ENCODE measurements around the gene STAT2. TPM values are rescaled to one million over a fixed set of nuclear protein-coding genes. Genes with fewer than 3 reads are reported as not detected.

Gene STAT2
- total RNA-seq, 3 donors from 2014 or later (not counting 1 experiment from before 2014, with no cell fraction given): 140 to 157 (median 143) TPM

GRCh38 chr12:56387152-56387736, 27.3 kb upstream of the STAT2 start:
- ATAC-seq (no peak), DNase-seq (no peak)
- no peaks in the 10 kb centered on the region for H3K36me3 Mint-ChIP-seq
- Histone ChIP-seq H3K36me3 (ENCODE audit: control insufficient read depth, insufficient read depth, low read length) (no peaks in the 10 kb centered on the region), H3K4me1 (ENCODE audit: control insufficient read depth, insufficient read depth, low read length) (no peaks in the 10 kb centered on the region), H3K4me3 (ENCODE audit: low read length) (no peak overlapping the region), H3K27me3 (ENCODE audit: control insufficient read depth, insufficient read depth, low read length) (no peaks in the 10 kb centered on the region), H3K27ac (ENCODE audit: low read length) (no peak overlapping the region), H3K9me3 (ENCODE audit: control insufficient read depth, insufficient read depth, low read length) (no peaks in the 10 kb centered on the region)
- 71% methylated on average over 5 of the region's 7 CpGs for WGBS (ENCODE audit: insufficient coverage)
- intact Hi-C loops (cut with micrococcal nuclease): no loop called here
- H3K4me1 Mint-ChIP-seq: no peaks in the 10 kb centered on the region
- H3K9me3 Mint-ChIP-seq: no peaks in the 10 kb centered on the region
- H3K27me3 Mint-ChIP-seq (ENCODE audit: low read depth in 2 of 2): peaks cover 0 to 3% of the 10 kb centered on the region in 2 donors
- H3K27ac Mint-ChIP-seq: no peak overlapping the region
- H3K4me3 Mint-ChIP-seq: no peak overlapping the region
- TF ChIP-seq CTCF (IDR thresholded peaks at IDR 0.05): no peak

GRCh38 chr12:56385873-56386272, 26.0 kb upstream of the STAT2 start:
- Mint-ChIP-seq H3K4me1 (no peaks in the 10 kb centered on the region), H3K9me3 (no peaks in the 10 kb centered on the region), H3K36me3 (no peaks in the 10 kb centered on the region), H3K27ac (no peak overlapping the region), H3K4me3 (no peak overlapping the region), H3K27me3 (ENCODE audit: low read depth in 2 of 2) (no peaks in the 10 kb centered on the region)
- DNase-seq: no peak
- H3K27ac ChIP-seq (ENCODE audit: low read length): no peak overlapping the region
- no peak for TF ChIP-seq CTCF (IDR thresholded peaks at IDR 0.05)
- no peaks in the 10 kb centered on the region for H3K4me1 ChIP-seq (ENCODE audit: control insufficient read depth, insufficient read depth, low read length)
- H3K4me3 ChIP-seq (ENCODE audit: low read length): no peak overlapping the region
- WGBS (ENCODE audit: insufficient coverage): 100% methylated on average over 1 of the region's 1 CpG
- no peak for ATAC-seq
- no peaks in the 10 kb centered on the region for H3K9me3 ChIP-seq (ENCODE audit: control insufficient read depth, insufficient read depth, low read length)
- intact Hi-C loops (cut with micrococcal nuclease): no loop called here
- no peaks in the 10 kb centered on the region for H3K36me3 ChIP-seq (ENCODE audit: control insufficient read depth, insufficient read depth, low read length)
- no peaks in the 10 kb centered on the region for H3K27me3 ChIP-seq (ENCODE audit: control insufficient read depth, insufficient read depth, low read length)

DNA sequence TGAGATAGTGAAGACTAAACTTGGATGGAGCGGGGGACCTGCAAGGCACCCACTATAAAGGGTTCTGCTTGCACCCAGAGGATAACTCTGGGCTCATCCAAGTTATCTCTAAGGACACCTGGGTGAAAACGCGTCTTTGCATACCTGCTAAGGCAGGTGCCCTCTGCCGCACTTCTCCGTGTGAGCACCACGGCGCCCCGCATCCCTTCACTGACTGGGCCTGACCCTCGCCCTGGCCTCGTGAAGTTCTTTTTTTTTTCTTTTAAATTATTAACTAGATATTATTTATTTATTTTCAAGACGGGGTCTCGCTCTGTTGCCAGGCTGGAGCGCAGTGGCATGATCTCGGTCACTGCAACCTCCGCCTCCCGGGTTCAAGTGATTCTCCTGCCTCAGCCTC, 22.7 kb upstream of the STAT2 start:
- Mint-ChIP-seq H3K9me3 (no peaks in the 10 kb centered on the region), H3K27ac (no peak overlapping the region), H3K27me3 (ENCODE audit: low read depth in 2 of 2) (no peaks in the 10 kb centered on the region), H3K36me3 (no peaks in the 10 kb centered on the region), H3K4me1 (no peaks in the 10 kb centered on the region), H3K4me3 (no peak overlapping the region)
- WGBS (ENCODE audit: insufficient coverage): 96% methylated on average over 14 of the region's 16 CpGs
- DNase-seq: no peak
- no peaks in the 10 kb centered on the region for H3K4me1 ChIP-seq (ENCODE audit: control insufficient read depth, insufficient read depth, low read length)
- no peak overlapping the region for H3K4me3 ChIP-seq (ENCODE audit: low read length)
- no peak for ATAC-seq
- no peak overlapping the region for H3K27ac ChIP-seq (ENCODE audit: low read length)
- TF ChIP-seq CTCF (IDR thresholded peaks at IDR 0.05): no peak
- H3K27me3 ChIP-seq (ENCODE audit: control insufficient read depth, insufficient read depth, low read length): no peaks in the 10 kb centered on the region
- intact Hi-C loops (cut with micrococcal nuclease): no loop called here
- no peaks in the 10 kb centered on the region for H3K36me3 ChIP-seq (ENCODE audit: control insufficient read depth, insufficient read depth, low read length)
- H3K9me3 ChIP-seq (ENCODE audit: control insufficient read depth, insufficient read depth, low read length): no peaks in the 10 kb centered on the region

DNA sequence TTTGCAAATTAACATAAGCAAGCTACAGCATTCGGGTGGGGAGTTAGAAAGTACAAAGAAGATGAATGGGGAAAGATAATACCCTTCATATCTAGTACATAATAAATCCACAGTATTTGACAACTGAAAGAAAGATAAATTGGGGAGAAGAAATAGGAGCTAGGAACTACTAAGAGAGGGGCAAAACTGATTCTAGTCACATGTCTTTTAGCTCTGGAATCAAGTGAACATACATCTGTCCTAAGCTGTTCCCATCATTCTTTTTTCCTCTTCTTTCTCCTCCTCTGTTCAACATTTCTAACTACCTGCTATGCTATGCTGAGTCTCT, 18.0 kb upstream of the STAT2 start:
- DNase-seq (no peak), ATAC-seq (no peak)
- intact Hi-C loops (cut with micrococcal nuclease): no loop called here
- H3K27me3 Mint-ChIP-seq (ENCODE audit: low read depth in 2 of 2): no peaks in the 10 kb centered on the region
- Histone ChIP-seq H3K9me3 (ENCODE audit: control insufficient read depth, insufficient read depth, low read length) (no peaks in the 10 kb centered on the region), H3K27me3 (ENCODE audit: control insufficient read depth, insufficient read depth, low read length) (no peaks in the 10 kb centered on the region), H3K36me3 (ENCODE audit: control insufficient read depth, insufficient read depth, low read length) (no peaks in the 10 kb centered on the region), H3K27ac (ENCODE audit: low read length) (no peak overlapping the region), H3K4me3 (ENCODE audit: low read length) (no peak overlapping the region), H3K4me1 (ENCODE audit: control insufficient read depth, insufficient read depth, low read length) (peaks cover 7% of the 10 kb centered on the region)
- no peaks in the 10 kb centered on the region for H3K36me3 Mint-ChIP-seq
- no peaks in the 10 kb centered on the region for H3K4me1 Mint-ChIP-seq
- no peaks in the 10 kb centered on the region for H3K9me3 Mint-ChIP-seq
- no CpG with 5 or more reads among the region's 1 CpG for WGBS (ENCODE audit: insufficient coverage)
- no peak for TF ChIP-seq CTCF (IDR thresholded peaks at IDR 0.05)
- H3K4me3 Mint-ChIP-seq: no peak overlapping the region
- H3K27ac Mint-ChIP-seq: no peak overlapping the region

Data from natural killer cell (primary cell).